ENCODE data around the gene RBM38.

DNA sequence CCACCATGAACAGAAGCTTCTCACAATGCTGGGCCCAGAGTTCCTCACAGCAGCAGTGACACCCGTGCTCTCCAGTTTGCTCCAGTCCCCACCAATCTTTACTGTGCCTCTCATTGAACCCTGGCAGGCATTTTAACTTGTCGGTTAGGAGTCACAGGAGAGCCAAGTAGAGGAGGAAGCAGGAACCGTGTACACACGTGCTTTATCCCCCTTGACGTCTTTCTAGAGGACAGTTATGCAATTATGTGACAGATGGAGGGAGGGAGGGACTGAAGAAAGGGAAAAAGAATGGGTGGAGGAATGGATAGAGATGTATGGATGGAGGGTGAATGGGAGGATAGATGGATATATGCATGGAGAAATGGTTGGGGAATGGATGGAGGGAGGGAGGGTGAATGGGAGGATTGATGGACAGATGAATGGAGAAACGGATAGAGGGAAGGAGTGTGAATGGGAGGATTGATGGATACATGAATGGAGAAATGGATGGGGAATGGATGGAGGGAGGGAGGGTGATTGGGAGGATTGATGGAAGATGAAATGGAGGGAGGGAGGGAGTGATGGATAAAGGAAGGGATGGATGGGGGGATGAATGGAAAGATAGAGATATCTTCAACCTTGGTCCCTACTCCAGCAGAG lies 26.0 kb downstream of the RBM38 start:
- TF ChIP-seq CTCF (IDR thresholded peaks at IDR 0.05) = no peak
- no peak for TF ChIP-seq POLR2A (IDR thresholded peaks at IDR 0.05)

Measured in adrenal gland (tissue), 5 donors.